GM23248 (cell line): ENCODE measurements around the gene SIRT7. TPM values are rescaled to one million over a fixed set of nuclear protein-coding genes. Genes with fewer than 3 reads are reported as not detected.
A peak's percentile ranks its signal among the peaks of the same experiment; 100 is the strongest.

Experiments used
- DNase-seq: peaks from one replicate; pipeline ENCODE4 v3.0.0-alpha.2; 2015
- H2AFZ ChIP-seq: fragments of 200-600 bp; sonication (generic); 2 replicates; pipeline ENCODE4 v1.6.1; 2016; ENCODE audit warnings: antibody characterized with exemption
- H3F3A ChIP-seq: fragments of 200-600 bp; sonication (generic); 2 replicates; pipeline ENCODE4 v1.6.1; 2016; ENCODE audit warnings: mild to moderate bottlenecking, antibody characterized with exemption, mixed run types; ENCODE audit not compliant: insufficient read depth
- H3K27ac ChIP-seq: fragments of 200-600 bp; sonication (generic); 2 replicates; pipeline ENCODE4 v1.5.1; 2016; ENCODE audit warnings: mild to moderate bottlenecking
- H3K27me3 ChIP-seq: fragments of 200-600 bp; sonication (generic); replicated peaks from 2 replicates; pipeline ENCODE4 v1.6.1; 2016; ENCODE audit warnings: mild to moderate bottlenecking; ENCODE audit not compliant: insufficient read depth
- H3K36me3 ChIP-seq: fragments of 200-600 bp; sonication (generic); 2 replicates; pipeline ENCODE4 v1.6.1; 2016; ENCODE audit warnings: low read depth, mild to moderate bottlenecking
- H3K4me1 ChIP-seq: fragments of 200-600 bp; sonication (generic); 2 replicates; pipeline ENCODE4 v1.6.1; 2016; ENCODE audit warnings: mild to moderate bottlenecking; ENCODE audit not compliant: insufficient read depth
- H3K4me2 ChIP-seq: fragments of 200-600 bp; sonication (generic); one replicate; pipeline ENCODE4 v1.6.1; 2016; ENCODE audit warnings: mild to moderate bottlenecking; ENCODE audit not compliant: unreplicated experiment
- H3K4me3 ChIP-seq: fragments of 200-600 bp; sonication (generic); 2 replicates; pipeline ENCODE4 v1.5.1; 2016; ENCODE audit warnings: mild to moderate bottlenecking
- H3K79me2 ChIP-seq: fragments of 200-600 bp; sonication (generic); 2 replicates; pipeline ENCODE4 v1.6.1; 2016; ENCODE audit warnings: mild to moderate bottlenecking; ENCODE audit not compliant: insufficient read depth
- H3K9ac ChIP-seq: fragments of 200-600 bp; sonication (generic); 2 replicates; pipeline ENCODE4 v1.6.1; 2016; ENCODE audit warnings: mild to moderate bottlenecking
- H3K9me2 ChIP-seq: fragments of 200-600 bp; sonication (generic); 2 replicates; pipeline ENCODE4 v1.6.1; 2016; ENCODE audit warnings: mixed run types, mild to moderate bottlenecking, moderate library complexity; ENCODE audit not compliant: insufficient read depth
- H3K9me3 ChIP-seq: fragments of 200-600 bp; sonication (generic); one replicate; pipeline ENCODE4 v1.6.1; 2017; ENCODE audit warnings: low read depth
- H4K20me1 ChIP-seq: fragments of 200-600 bp; sonication (generic); 2 replicates; pipeline ENCODE4 v1.6.0; 2016; ENCODE audit not compliant: insufficient read depth
- EZH2 ChIP-seq: fragments of 200-600 bp; sonication (generic); IDR thresholded peaks from 2 replicates; pipeline ENCODE4 v1.6.1; 2018; ENCODE audit warnings: antibody characterized with exemption, mild to moderate bottlenecking; ENCODE audit not compliant: insufficient read depth, poor library complexity, severe bottlenecking
- EZH2phosphoT487 ChIP-seq: fragments of 200-600 bp; sonication (generic); IDR thresholded peaks from 2 replicates; pipeline ENCODE4 v1.6.1; 2018; ENCODE audit warnings: antibody characterized with exemption, moderate library complexity, mild to moderate bottlenecking, low read depth; ENCODE audit not compliant: insufficient read depth
- WGBS, 2 experiments: methylation state at CpG; one replicate each; pipeline ENCODE4 v1.1.6; 2015 to 2017; ENCODE audit warnings: low lambda C conversion rate in 2 of 2, low coverage in 1 of 2; ENCODE audit errors: missing lambda C conversion rate in 2 of 2; 5-methylcytosine and 5-hydroxymethylcytosine counted together
- in situ Hi-C: fragments of 300-500 bp; cut with MboI; formaldehyde crosslinking; loops from 2 replicates; pipeline ENCODE4 v1.15.0; 2020
- polyA plus RNA-seq: library from polyadenylated mRNA; unstranded; fragments of >200 nt; fragmentation: Nextera tagmentation; extraction: Ambion mirVana; gene quantifications from 2 replicates; pipeline ENCODE4 v1.2.1, GENCODE V29; 2016
- total RNA-seq: library from RNA; depleted of rRNA; stranded (reverse); fragments of >200 nt; shearing (Covaris generic); gene quantifications from 2 replicates; pipeline ENCODE4 v1.2.3, GENCODE V29; 2014

Gene SIRT7
- total and polyA plus RNA-seq, 2 experiments from 2014 or later = 11.4 to 13.1 TPM

DNA sequence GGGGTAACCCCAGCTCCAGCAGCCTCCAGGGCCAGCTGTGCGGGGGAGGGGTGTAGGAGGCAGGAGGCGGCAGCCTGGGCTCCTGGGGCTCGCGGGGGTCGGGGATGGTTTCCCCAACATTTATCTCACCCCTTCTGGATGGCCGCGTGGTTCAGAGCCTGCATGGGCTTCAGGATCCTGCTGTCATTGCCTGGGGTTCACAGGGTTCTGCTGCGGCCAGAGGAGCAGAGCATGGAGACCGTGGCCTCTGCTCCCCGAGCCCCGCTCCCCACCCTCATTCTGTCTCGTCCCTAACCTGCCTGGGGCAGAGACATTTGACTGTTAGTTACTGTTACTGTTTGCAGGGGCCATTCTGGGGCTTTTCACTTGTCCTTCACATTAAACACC is 24.2 kb upstream of the SIRT7 start:
- H3K4me1 ChIP-seq = 0 out of 2 replicates have a peak, but pooled peaks cover 3% of the 10 kb centered on the region
- H3K9ac ChIP-seq = no peak overlapping the region
- DNase-seq = no peak
- no peaks in the 10 kb centered on the region for H3K36me3 ChIP-seq
- no peaks in the 10 kb centered on the region for H4K20me1 ChIP-seq
- no peak for TF ChIP-seq EZH2
- no peak for TF ChIP-seq EZH2phosphoT487
- H3K9me3 ChIP-seq = no peaks in the 10 kb centered on the region
- H3K9me2 ChIP-seq = no peaks in the 10 kb centered on the region
- H3F3A ChIP-seq = no peaks in the 10 kb centered on the region
- in situ Hi-C loops = no loop called here
- no peak overlapping the region for H3K27ac ChIP-seq
- H2AFZ ChIP-seq = no peak overlapping the region
- 51 to 62% methylated on average over 7 to 11 of the region's 12 CpGs for WGBS, 2 experiments
- H3K4me3 ChIP-seq = no peak overlapping the region
- H3K4me2 ChIP-seq = no peak overlapping the region
- no peaks in the 10 kb centered on the region for H3K79me2 ChIP-seq
- H3K27me3 ChIP-seq = no peaks in the 10 kb centered on the region

DNA sequence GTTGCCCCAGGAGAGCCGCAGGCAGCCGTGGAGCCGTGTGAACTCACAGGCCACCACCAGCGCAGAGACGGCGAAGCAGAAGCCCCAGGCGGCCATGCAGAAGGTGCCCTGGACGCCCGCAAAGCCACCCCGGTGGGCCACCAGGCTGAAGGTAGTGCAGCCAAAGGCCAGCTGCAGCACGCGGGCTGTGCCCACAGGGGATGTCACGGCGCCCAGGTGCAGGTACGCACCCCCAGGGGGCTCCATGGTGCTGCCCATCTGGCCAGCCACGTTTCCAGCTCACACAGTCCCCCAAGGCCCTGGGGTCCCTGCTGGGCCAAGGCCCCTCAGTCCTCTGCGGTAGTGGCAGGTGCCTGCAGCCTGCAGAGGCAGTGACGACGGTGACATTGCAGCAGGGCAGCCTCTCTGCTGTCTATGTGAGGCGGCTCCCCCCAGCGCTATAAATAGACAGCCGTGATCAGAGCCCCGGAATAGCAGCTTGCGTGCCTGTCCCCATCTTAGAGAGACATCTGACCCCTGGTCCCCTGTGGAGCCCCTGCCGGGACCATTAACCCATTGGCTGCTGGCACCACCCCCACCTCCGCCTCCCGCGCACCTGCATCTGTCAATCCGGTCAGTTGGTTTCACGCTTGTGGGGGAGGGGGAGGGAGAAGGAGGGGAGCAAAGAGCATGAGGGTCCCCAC is 23.6 kb upstream of the SIRT7 start:
- Histone ChIP-seq H2AFZ (no peak overlapping the region), H3K79me2 (peaks cover 2% of the 10 kb centered on the region), H3K9me3 (no peaks in the 10 kb centered on the region), H3K36me3 (no peaks in the 10 kb centered on the region), H3K9ac (no peak overlapping the region), H3K4me2 (no peak overlapping the region), H3K27ac (no peak overlapping the region), H3F3A (no peaks in the 10 kb centered on the region), H3K4me1 (0 out of 2 replicates have a peak, but pooled peaks cover 3% of the 10 kb centered on the region), H4K20me1 (no peaks in the 10 kb centered on the region), H3K27me3 (no peaks in the 10 kb centered on the region), H3K4me3 (no peak overlapping the region), H3K9me2 (no peaks in the 10 kb centered on the region)
- 36 to 38% methylated on average over 29 to 30 of the region's 30 CpGs for WGBS, 2 experiments
- no peak for DNase-seq
- TF ChIP-seq EZH2phosphoT487 (no peak), EZH2 (no peak)
- in situ Hi-C loops = no loop called here

DNA sequence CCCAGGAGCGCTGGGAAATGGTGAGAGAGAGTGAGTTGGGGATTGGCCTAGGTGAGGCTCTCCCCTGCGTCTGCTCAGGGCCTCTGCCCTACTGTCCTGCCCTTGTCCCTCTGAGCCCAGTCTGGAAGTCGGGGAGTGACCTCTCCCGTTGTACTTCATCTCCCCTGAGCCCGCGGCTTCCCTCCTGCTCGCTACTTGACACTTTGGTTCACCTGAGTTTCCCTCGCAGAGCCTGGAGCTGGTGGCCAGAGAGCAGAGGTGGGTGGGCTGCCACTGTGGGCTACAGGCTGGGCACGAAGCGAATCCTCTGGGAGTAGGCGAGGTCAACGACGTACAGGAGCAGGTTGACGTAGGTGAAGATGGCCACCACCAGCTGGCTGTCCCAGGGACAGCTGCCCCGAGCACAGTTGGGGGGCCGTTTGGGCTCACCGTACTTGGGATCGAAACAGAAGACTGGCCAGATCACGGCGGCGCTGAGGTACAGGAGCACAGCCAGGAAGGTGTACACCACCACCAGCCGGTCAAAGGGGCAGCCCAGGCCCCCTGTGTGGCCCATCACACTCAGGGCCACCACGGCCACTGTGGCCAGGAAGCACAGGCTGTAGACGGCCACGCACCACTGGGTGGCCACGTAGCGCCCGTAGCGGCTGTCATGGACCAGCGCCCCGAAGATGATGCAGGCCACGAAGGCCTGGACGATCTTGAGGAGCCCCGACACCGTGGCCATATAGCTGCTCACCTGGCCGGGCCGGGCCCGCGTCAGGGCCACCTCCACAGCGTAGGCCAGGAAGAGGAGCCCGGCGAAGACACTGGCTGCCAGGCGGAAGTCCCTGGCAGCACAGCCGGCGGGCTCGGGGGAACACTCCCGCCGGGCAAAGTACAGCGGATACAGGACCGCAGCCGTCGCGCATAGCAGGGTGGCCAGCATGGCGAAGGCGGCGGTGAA is 22.8 kb upstream of the SIRT7 start:
- Histone ChIP-seq H3K9me2 (no peaks in the 10 kb centered on the region), H3K27me3 (no peaks in the 10 kb centered on the region), H3K4me2 (no peak overlapping the region), H3F3A (no peaks in the 10 kb centered on the region), H3K79me2 (peaks cover 11% of the 10 kb centered on the region), H3K4me1 (0 out of 2 replicates have a peak, but pooled peaks cover 6% of the 10 kb centered on the region), H4K20me1 (no peaks in the 10 kb centered on the region), H3K4me3 (no peak overlapping the region), H3K9me3 (no peaks in the 10 kb centered on the region), H3K36me3 (no peaks in the 10 kb centered on the region), H2AFZ (peak overlapping the region; percentile 59), H3K27ac (no peak overlapping the region), H3K9ac (no peak overlapping the region)
- TF ChIP-seq EZH2phosphoT487 (no peak), EZH2 (no peak)
- DNase-seq = no peak
- WGBS, 2 experiments = 84 to 91% methylated on average over 50 to 51 of the region's 56 CpGs
- in situ Hi-C loops = no loop called here

DNA sequence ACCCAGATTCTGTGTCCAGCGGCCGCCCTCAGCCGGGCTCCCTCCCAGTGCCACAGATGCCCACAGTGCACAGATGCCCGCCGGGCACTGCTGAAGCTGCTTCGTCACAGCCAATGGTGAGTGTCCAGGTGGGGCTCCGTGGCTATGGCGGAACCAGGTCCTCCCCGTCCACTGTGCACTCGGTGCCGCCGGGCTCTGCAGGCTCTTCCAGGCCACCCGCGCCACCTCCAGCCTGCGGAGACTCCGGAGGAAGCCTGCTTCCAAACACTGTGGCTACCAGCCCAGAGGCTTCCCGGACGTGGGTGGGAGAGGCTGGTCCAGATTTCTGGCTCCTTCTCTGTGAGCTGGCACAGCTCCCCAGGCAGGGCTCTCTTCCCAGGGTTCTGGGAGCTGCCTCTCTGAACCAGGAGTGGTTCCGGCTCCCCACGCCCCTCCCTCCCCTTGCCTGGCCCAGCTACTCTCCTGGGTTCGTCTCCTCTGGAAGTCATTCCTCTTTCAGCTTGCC is 22.0 kb upstream of the SIRT7 start:
- Histone ChIP-seq H3F3A (no peaks in the 10 kb centered on the region), H4K20me1 (no peaks in the 10 kb centered on the region), H3K36me3 (no peaks in the 10 kb centered on the region), H3K4me3 (no peak overlapping the region), H3K9me2 (no peaks in the 10 kb centered on the region), H3K4me1 (0 out of 2 replicates have a peak, but pooled peaks cover 7% of the 10 kb centered on the region), H3K27me3 (no peaks in the 10 kb centered on the region), H3K79me2 (peaks cover 16% of the 10 kb centered on the region), H3K9ac (no peak overlapping the region), H3K4me2 (peak overlapping the region; percentile 29), H3K27ac (no peak overlapping the region), H2AFZ (peak overlapping the region; percentile 59), H3K9me3 (no peaks in the 10 kb centered on the region)
- DNase-seq = peak; percentile 75
- in situ Hi-C loops = no loop called here
- WGBS, 2 experiments = 17 to 26% methylated on average over 21 of the region's 21 CpGs
- no peak for TF ChIP-seq EZH2
- no peak for TF ChIP-seq EZH2phosphoT487
